Gastrocnemius medialis (tissue), 4 donors: ENCODE data around the gene ARHGAP28. TPM values are rescaled to one million over a fixed set of nuclear protein-coding genes. Genes with fewer than 3 reads are reported as not detected.

ENCODE experiments used
- ATAC-seq, 2 donors: fragments of 150-250 bp; one replicate each; pipeline ENCODE4 v1.9.1; 2016
- DNase-seq, 2 donors: peaks; one replicate each; pipeline ENCODE4 v3.0.0-alpha.2; 2019
- H3K27ac ChIP-seq, 4 donors: fragments of 200-600 bp; sonication (generic); 1 replicate in 1 of 4; 2 replicates in 3 of 4; pipeline ENCODE4 v1.5.1; 2016 to 2018; ENCODE audit warnings: mild to moderate bottlenecking in 2 of 4, moderate library complexity in 1 of 4
- H3K27me3 ChIP-seq, 3 donors: fragments of 200-600 bp; sonication (generic) in 2 of 3; 1 replicate in 1 of 3; 2 replicates in 2 of 3; pipeline versions ENCODE4 v1.5.1 to v1.6.0; 2016 to 2019; ENCODE audit warnings: mild to moderate bottlenecking in 1 of 3, moderate library complexity in 1 of 3
- H3K36me3 ChIP-seq, 2 donors: fragments of 200-600 bp; sonication (generic) in 1 of 2; one replicate each; pipeline ENCODE4 v1.5.1; 2017 to 2018
- H3K4me1 ChIP-seq, 2 donors: fragments of 200-600 bp; sonication (generic) in 1 of 2; one replicate each; pipeline ENCODE4 v1.5.1; 2016 to 2017; ENCODE audit warnings: mild to moderate bottlenecking in 2 of 2
- H3K4me3 ChIP-seq, 4 donors: fragments of 200-600 bp; sonication (generic) in 3 of 4; 1 replicate in 1 of 4; 2 replicates in 3 of 4; pipeline ENCODE4 v1.5.1; 2016 to 2019; ENCODE audit warnings: mild to moderate bottlenecking in 2 of 4
- H3K9me3 ChIP-seq, 3 donors: fragments of 200-600 bp; sonication (generic) in 2 of 3; 1 replicate in 1 of 3; 2 replicates in 2 of 3; pipeline ENCODE4 v1.5.1; 2016 to 2019
- CTCF ChIP-seq, 5 experiments: fragments of 450-650 bp in 3 of 5; fragments of 200-600 bp in 2 of 5; sonication (generic) in 2 of 5; IDR thresholded peaks in 4 of 5; conservative IDR thresholded peaks in 1 of 5; 1 replicate in 4 of 5; 2 replicates in 1 of 5; pipeline ENCODE4 v1.5.1; 2016 to 2019; ENCODE audit warnings: antibody characterized with exemption in 5 of 5, mild to moderate bottlenecking in 3 of 5, moderate library complexity in 3 of 5
- POLR2A ChIP-seq, 2 donors: fragments of 450-650 bp; IDR thresholded peaks; one replicate each; pipeline ENCODE4 v1.6.1; 2017; ENCODE audit warnings: antibody characterized with exemption in 2 of 2, mild to moderate bottlenecking in 2 of 2, moderate library complexity in 2 of 2
- in situ Hi-C, 4 donors: fragments of 200-750 bp; cut with MboI; loops; one replicate each; pipeline versions ENCODE4 v1.15.0 to v1.8.0; 2017; ENCODE audit warnings: low sequenced_read_pairs in 4 of 4
- intact Hi-C: fragments of 100-400 bp; cut with DNase I; formaldehyde crosslinking; loops from one replicate; pipeline ENCODE4 v1.15.1; 2023; ENCODE audit warnings: low total_unique reads
- total RNA-seq, 4 donors: library from RNA; depleted of rRNA; stranded (reverse); fragments of >200 nt; gene quantifications; one replicate each; pipeline versions ENCODE4 v1.1.0 to v1.2.3, GENCODE V29; 2016

The ARHGAP28 gene
- total RNA-seq, 4 donors from 2014 or later = 4.6 to 17.9 (median 6.2) TPM

- ATAC-seq = no peak
- DNase-seq = no peak
- intact Hi-C loops (loop anchor here (10.0 kb wide), 2 partner anchors 490 to 1870 kb away; partner anchors contain the start of gene LRRC30), in situ Hi-C loops (no loop called here)
- Histone ChIP-seq H3K4me3 (no peak overlapping the region), H3K4me1 (peaks cover 23 to 77% of the 10 kb centered on the region in 2 donors), H3K9me3 (no peaks in the 10 kb centered on the region), H3K36me3 (no peaks in the 10 kb centered on the region), H3K27me3 (no peaks in the 10 kb centered on the region), H3K27ac (peak overlapping the region; percentile 79 to 90 (median 84))
- no peak for TF ChIP-seq CTCF (IDR thresholded peaks at IDR 0.05 in 4 of 5, conservative IDR thresholded peaks at IDR 0.05 in 1 of 5)
- TF ChIP-seq POLR2A (IDR thresholded peaks at IDR 0.05) = no peak
These were observed 15.4 kb downstream of the ARHGAP28 start for GRCh38 chr18:6744816-6745455.

- Histone ChIP-seq H3K27ac (peak overlapping the region; percentile 79 to 90 (median 84)), H3K9me3 (no peaks in the 10 kb centered on the region), H3K36me3 (no peaks in the 10 kb centered on the region), H3K4me1 (peaks cover 21 to 71% of the 10 kb centered on the region in 2 donors), H3K4me3 (no peak overlapping the region), H3K27me3 (no peaks in the 10 kb centered on the region)
- ATAC-seq = no peak
- TF ChIP-seq POLR2A (IDR thresholded peaks at IDR 0.05) = no peak
- TF ChIP-seq CTCF (IDR thresholded peaks at IDR 0.05 in 4 of 5, conservative IDR thresholded peaks at IDR 0.05 in 1 of 5) = no peak
- no peak for DNase-seq
- in situ Hi-C loops = no loop called here
- intact Hi-C loops = loop anchor here (2.0 to 10.0 kb wide), 3 partner anchors 13 to 1869 kb away; partner anchors contain the start of gene LRRC30
These were observed 16.1 kb downstream of the ARHGAP28 start for GRCh38 chr18:6745504-6746031.

GRCh38 chr18:6746386-6746960, 17.0 kb downstream of the ARHGAP28 start:
- in situ Hi-C loops = no loop called here
- no peak for DNase-seq

GRCh38 chr18:6747646-6748045, 18.1 kb downstream of the ARHGAP28 start:
- TF ChIP-seq CTCF (IDR thresholded peaks at IDR 0.05 in 4 of 5, conservative IDR thresholded peaks at IDR 0.05 in 1 of 5) = no peak
- no peak for TF ChIP-seq POLR2A (IDR thresholded peaks at IDR 0.05)
- peak; percentile 54 to 67 for DNase-seq
- Histone ChIP-seq H3K27me3 (no peaks in the 10 kb centered on the region), H3K9me3 (no peaks in the 10 kb centered on the region), H3K36me3 (no peaks in the 10 kb centered on the region), H3K27ac (peak overlapping the region; percentile 79 to 90 (median 84)), H3K4me1 (peaks cover 14 to 63% of the 10 kb centered on the region in 2 donors), H3K4me3 (peak overlapping the region in 3 of 4 donors; percentile 7 to 15 (median 15))
- peak; percentile 88 to 90 for ATAC-seq
- in situ Hi-C loops (no loop called here), intact Hi-C loops (loop anchor here (2.0 to 10.0 kb wide), 3 partner anchors 15 to 1867 kb away; partner anchors contain the start of gene LRRC30)

More at GRCh38 chr18:6746386-6746960, 17.0 kb downstream of the ARHGAP28 start:
- H3K4me1 ChIP-seq = peaks cover 14 to 65% of the 10 kb centered on the region in 2 donors
- no peaks in the 10 kb centered on the region for H3K36me3 ChIP-seq
- H3K27me3 ChIP-seq = no peaks in the 10 kb centered on the region
- no peak overlapping the region for H3K4me3 ChIP-seq
- H3K9me3 ChIP-seq = no peaks in the 10 kb centered on the region
- TF ChIP-seq CTCF (IDR thresholded peaks at IDR 0.05 in 4 of 5, conservative IDR thresholded peaks at IDR 0.05 in 1 of 5) (no peak), POLR2A (IDR thresholded peaks at IDR 0.05) (no peak)
- ATAC-seq = peak in 1 of 2 donors; percentile 28
- peak overlapping the region; percentile 79 to 90 (median 84) for H3K27ac ChIP-seq
- intact Hi-C loops = loop anchor here (2.0 to 10.0 kb wide), 3 partner anchors 14 to 1868 kb away; partner anchors contain the start of gene LRRC30
